Esophagus squamous epithelium (tissue), 5 donors: ENCODE measurements around the gene PRRX1. TPM values are rescaled to one million over a fixed set of nuclear protein-coding genes. Genes with fewer than 3 reads are reported as not detected.

Experiments used
- DNase-seq: peaks from one replicate; lab custom pipeline; 2025; lab: John Stamatoyannopoulos, UW
- H3K27ac ChIP-seq, 4 donors: fragments of 200-600 bp; sonication (generic); one replicate each; pipeline ENCODE4 v1.5.1; 2016 to 2019; ENCODE audit warnings: mild to moderate bottlenecking in 1 of 4
- H3K27me3 ChIP-seq, 4 donors: fragments of 200-600 bp; sonication (generic); 1 replicate in 3 of 4; 2 replicates in 1 of 4; pipeline versions ENCODE4 v1.5.1 to v1.6.0; 2017 to 2021; ENCODE audit warnings: antibody characterized with exemption in 1 of 4
- H3K36me3 ChIP-seq, 3 donors: fragments of 200-600 bp; sonication (generic); one replicate each; pipeline ENCODE4 v1.5.1; 2016 to 2019
- H3K4me1 ChIP-seq, 3 donors: fragments of 200-600 bp; sonication (generic); one replicate each; pipeline ENCODE4 v1.5.1; 2017 to 2019
- H3K4me3 ChIP-seq, 4 donors: fragments of 200-600 bp; sonication (generic); 1 replicate in 3 of 4; 2 replicates in 1 of 4; pipeline ENCODE4 v1.5.1; 2016 to 2019; ENCODE audit warnings: mild to moderate bottlenecking in 2 of 4, moderate library complexity in 1 of 4
- H3K9me3 ChIP-seq, 3 donors: fragments of 200-600 bp; sonication (generic); one replicate each; pipeline ENCODE4 v1.5.1; 2016 to 2019
- POLR2A ChIP-seq, 4 donors: fragments of 450-650 bp; IDR thresholded peaks; one replicate each; pipeline ENCODE4 v1.6.1; 2017; ENCODE audit warnings: antibody characterized with exemption in 4 of 4, mild to moderate bottlenecking in 4 of 4, moderate library complexity in 3 of 4
- WGBS, 2 donors: methylation state at CpG; one replicate each; pipeline ENCODE4 v1.1.5; 2018; 5-methylcytosine and 5-hydroxymethylcytosine counted together
- intact Hi-C: fragments of 100-400 bp; cut with DNase I; formaldehyde crosslinking; loops from one replicate; pipeline ENCODE4 v1.15.0; 2022
- total RNA-seq, 4 donors: library from RNA; depleted of rRNA; stranded (reverse); fragments of >200 nt; gene quantifications; one replicate each; pipeline ENCODE4 v1.1.0, GENCODE V29; 2016
- TF ChIP-seq, protein P1 (sequence below), 6 experiments: fragments of 450-650 bp in 4 of 6; fragments of 200-600 bp in 2 of 6; sonication (generic) in 2 of 6; IDR thresholded peaks; one replicate each; pipeline ENCODE4 v1.5.1; 2016 to 2019; ENCODE audit warnings: antibody characterized with exemption in 6 of 6, mild to moderate bottlenecking in 4 of 6, moderate library complexity in 4 of 6
- donor health status: DM: yes; HTN: yes; CAD: no.

The PRRX1 gene
- total RNA-seq, 4 donors from 2014 or later, result 2.2 to 20.4 (median 10.3) TPM

- H3K9me3 ChIP-seq, result no peaks in the 10 kb centered on the region
- no peak for DNase-seq
- no peaks in the 10 kb centered on the region for H3K27me3 ChIP-seq
- H3K4me3 ChIP-seq, result no peak overlapping the region
- TF ChIP-seq, protein P1, sequence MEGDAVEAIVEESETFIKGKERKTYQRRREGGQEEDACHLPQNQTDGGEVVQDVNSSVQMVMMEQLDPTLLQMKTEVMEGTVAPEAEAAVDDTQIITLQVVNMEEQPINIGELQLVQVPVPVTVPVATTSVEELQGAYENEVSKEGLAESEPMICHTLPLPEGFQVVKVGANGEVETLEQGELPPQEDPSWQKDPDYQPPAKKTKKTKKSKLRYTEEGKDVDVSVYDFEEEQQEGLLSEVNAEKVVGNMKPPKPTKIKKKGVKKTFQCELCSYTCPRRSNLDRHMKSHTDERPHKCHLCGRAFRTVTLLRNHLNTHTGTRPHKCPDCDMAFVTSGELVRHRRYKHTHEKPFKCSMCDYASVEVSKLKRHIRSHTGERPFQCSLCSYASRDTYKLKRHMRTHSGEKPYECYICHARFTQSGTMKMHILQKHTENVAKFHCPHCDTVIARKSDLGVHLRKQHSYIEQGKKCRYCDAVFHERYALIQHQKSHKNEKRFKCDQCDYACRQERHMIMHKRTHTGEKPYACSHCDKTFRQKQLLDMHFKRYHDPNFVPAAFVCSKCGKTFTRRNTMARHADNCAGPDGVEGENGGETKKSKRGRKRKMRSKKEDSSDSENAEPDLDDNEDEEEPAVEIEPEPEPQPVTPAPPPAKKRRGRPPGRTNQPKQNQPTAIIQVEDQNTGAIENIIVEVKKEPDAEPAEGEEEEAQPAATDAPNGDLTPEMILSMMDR (IDR thresholded peaks at IDR 0.05), result no peak
- TF ChIP-seq POLR2A (IDR thresholded peaks at IDR 0.05), result no peak
- peaks cover 0 to 53% (median 24%) of the 10 kb centered on the region in 3 donors for H3K4me1 ChIP-seq
- intact Hi-C loops, result no loop called here
- H3K36me3 ChIP-seq, result no peaks in the 10 kb centered on the region
- H3K27ac ChIP-seq, result peak overlapping the region in 2 of 4 donors; percentile 11 to 74
- WGBS, 2 donors, result 75 to 83% methylated on average over 5 to 8 of the region's 8 CpGs
These were observed 35.8 kb downstream of the PRRX1 start for GRCh38 chr1:170699696-170700095.

DNA sequence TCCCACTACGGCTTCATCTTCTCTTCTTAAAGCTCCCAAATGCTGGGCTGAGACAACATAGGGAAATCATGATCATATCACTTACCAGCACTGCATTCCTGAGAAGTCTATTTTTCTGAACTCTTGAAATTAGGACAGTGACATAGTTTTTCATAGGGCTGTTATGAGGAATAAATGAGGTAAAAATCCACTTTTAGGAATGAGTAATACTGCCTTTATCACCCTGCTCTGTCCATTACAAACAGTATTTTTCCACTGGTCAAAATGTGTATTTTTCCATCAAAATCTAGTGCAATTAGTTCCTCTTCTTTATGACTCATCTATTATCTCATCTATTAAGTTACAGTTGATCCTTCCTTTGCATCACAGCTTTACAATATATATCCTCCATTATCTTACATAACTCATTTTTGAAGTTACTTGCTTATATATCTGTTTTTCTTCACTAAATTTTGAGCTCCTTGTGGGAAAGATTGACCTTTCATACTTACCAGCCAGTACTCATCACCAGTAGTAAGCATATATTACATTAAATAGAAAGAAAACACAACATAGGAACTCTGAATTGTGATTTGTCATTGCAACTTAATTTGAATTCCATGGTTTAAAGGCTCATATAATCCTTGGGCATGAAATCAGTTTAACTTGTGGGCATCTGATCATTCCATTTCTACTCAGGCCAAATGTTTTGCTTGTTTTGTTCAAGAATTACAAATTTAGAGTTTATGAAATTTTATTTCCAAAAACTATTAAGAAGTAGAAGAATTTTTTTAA is 37.1 kb downstream of the PRRX1 start:
- TF ChIP-seq, protein P1 (IDR thresholded peaks at IDR 0.05), result no peak
- no peak for TF ChIP-seq POLR2A (IDR thresholded peaks at IDR 0.05)
- Histone ChIP-seq H3K27ac (peak overlapping the region in 2 of 4 donors; percentile 5 to 23), H3K4me1 (peaks cover 0 to 45% (median 24%) of the 10 kb centered on the region in 3 donors), H3K4me3 (no peak overlapping the region), H3K36me3 (no peaks in the 10 kb centered on the region), H3K27me3 (no peaks in the 10 kb centered on the region), H3K9me3 (no peaks in the 10 kb centered on the region)
- 50 to 93% methylated on average over 1 of the region's 1 CpG for whole genome bisulfite sequencing, 2 donors
- DNase-seq, result no peak
- intact Hi-C loops, result no loop called here

- Histone ChIP-seq H3K36me3 (no peaks in the 10 kb centered on the region), H3K4me1 (peaks cover 0 to 36% (median 22%) of the 10 kb centered on the region in 3 donors), H3K27ac (no peak overlapping the region), H3K27me3 (no peaks in the 10 kb centered on the region), H3K4me3 (no peak overlapping the region), H3K9me3 (no peaks in the 10 kb centered on the region)
- TF ChIP-seq, protein P1 (IDR thresholded peaks at IDR 0.05), result no peak
- TF ChIP-seq POLR2A (IDR thresholded peaks at IDR 0.05), result no peak
- DNase-seq, result no peak
- intact Hi-C loops, result no loop called here
- WGBS, 2 donors, result 84 to 87% methylated on average over 8 to 12 of the region's 12 CpGs
These were observed 38.0 kb downstream of the PRRX1 start for GRCh38 chr1:170701962-170702361.

GRCh38 chr1:170703591-170703990 is 39.7 kb downstream of the PRRX1 start:
- intact Hi-C loops, result no loop called here
- Histone ChIP-seq H3K4me1 (peaks cover 0 to 37% (median 19%) of the 10 kb centered on the region in 3 donors), H3K4me3 (no peak overlapping the region), H3K27ac (no peak overlapping the region), H3K9me3 (no peaks in the 10 kb centered on the region), H3K36me3 (no peaks in the 10 kb centered on the region), H3K27me3 (no peaks in the 10 kb centered on the region)
- 86 to 91% methylated on average over 2 of the region's 2 CpGs for WGBS, 2 donors
- TF ChIP-seq, protein P1 (IDR thresholded peaks at IDR 0.05), result no peak
- no peak for TF ChIP-seq POLR2A (IDR thresholded peaks at IDR 0.05)
- no peak for DNase-seq

- no peak for DNase-seq
- Histone ChIP-seq H3K9me3 (no peaks in the 10 kb centered on the region), H3K27ac (no peak overlapping the region), H3K36me3 (no peaks in the 10 kb centered on the region), H3K4me3 (no peak overlapping the region), H3K4me1 (peaks cover 0 to 34% (median 14%) of the 10 kb centered on the region in 3 donors), H3K27me3 (no peaks in the 10 kb centered on the region)
- TF ChIP-seq, protein P1 (IDR thresholded peaks at IDR 0.05), result no peak
- TF ChIP-seq POLR2A (IDR thresholded peaks at IDR 0.05), result no peak
- intact Hi-C loops, result no loop called here
- 86 to 89% methylated on average over 3 of the region's 3 CpGs for WGBS, 2 donors
These were observed 40.3 kb downstream of the PRRX1 start for GRCh38 chr1:170704256-170704655.
